HG03025 (cell line): ENCODE data around the gene CRACR2B.

Experiments used
- ATAC-seq: cut with Tn5 transposase; IDR thresholded peaks from one replicate; pipeline ENCODE4 v1.9.1; 2021; ENCODE audit warnings: mild to moderate bottlenecking, moderate library complexity; ENCODE audit not compliant: unreplicated experiment, low FRiP score

CRACR2B gene

DNA sequence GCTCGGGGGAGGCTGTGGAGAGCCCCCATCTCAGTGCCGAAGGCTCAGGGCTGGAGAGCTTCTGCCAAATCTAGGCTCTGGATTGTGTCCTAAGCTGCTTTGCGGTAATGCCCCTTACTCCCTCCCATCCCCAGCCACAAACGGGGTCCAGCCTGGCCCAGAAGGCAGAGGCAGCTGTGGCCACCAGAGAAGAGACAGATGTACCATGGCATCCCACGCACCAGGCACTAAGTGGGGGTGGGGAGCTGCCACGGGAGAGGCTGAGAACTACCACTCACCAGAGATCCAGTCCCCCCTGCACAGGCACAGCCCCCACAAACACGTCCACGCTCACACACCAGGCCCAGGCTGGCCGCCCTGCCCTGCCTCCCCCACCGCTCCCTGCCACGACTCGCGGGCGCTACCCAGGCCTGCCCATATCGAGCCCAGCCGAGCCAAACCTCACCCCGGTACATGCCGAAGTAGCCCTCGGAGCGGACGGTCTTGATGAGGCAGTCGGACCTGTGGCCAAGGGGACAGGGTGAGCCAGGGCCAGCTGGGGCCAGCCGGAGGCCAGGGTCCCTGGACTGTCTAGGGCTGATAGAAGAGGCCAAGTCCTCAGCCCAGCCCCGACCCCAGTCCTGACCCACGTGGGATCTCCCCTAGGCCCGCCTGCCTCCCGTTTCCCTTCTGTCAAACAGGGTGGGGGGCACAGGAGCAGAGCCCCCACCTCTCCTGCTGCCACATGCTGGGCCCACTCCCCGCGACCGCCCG is 33.5 kb upstream of the CRACR2B start:
- ATAC-seq, result no peak

- ATAC-seq, result no peak
Measured at GRCh38 chr11:794766-795633, 32.7 kb upstream of the CRACR2B start.

- no peak for ATAC-seq
Measured at GRCh38 chr11:795634-796564, 31.8 kb upstream of the CRACR2B start.

- ATAC-seq, result no peak
Measured at GRCh38 chr11:796565-797295, 31.0 kb upstream of the CRACR2B start.

DNA sequence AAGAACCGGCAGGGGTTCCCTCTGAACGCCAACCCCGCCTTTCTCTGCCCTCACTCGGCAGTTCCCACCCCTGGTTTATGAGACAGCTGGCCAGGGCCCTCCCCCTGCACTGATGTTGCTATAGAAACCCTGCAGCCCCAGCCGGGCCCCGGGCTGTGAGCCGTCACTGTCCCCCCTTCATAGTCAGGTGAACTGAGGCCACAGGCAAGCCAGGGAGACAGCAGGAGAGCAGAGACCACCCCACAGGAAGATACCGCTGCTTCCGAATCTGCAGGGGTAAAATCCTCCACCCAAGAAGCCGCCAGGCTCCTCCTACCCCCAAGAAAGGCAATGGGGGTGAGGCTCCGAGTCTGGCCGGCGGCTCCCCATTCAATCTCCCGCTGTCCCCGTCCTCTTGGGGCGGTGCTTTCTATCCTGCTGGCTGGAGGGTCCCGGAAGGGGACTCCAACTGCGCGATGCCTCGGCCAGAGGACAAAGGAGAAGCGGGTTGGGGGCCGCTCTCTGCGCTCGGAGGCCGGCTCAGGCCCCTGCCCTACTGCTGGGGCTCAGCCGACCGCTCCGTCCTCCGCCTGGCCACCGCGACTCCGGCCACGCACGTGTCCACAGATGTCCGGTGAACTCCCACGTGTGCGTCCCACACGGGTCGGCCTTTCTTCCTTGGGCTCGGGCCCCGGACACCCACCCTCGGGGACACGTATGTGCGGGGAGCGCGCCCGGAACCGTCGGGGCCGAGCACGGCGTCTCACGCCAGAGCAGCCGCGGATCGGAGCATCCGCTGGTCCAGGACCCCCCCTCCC is 30.2 kb upstream of the CRACR2B start:
- peak; percentile 28 for ATAC-seq

- peak; percentile 40 for ATAC-seq
Measured at GRCh38 chr11:798093-798713, 29.5 kb upstream of the CRACR2B start, which contains the start of gene SLC25A22. Gene SLC25A22, minus strand, starts transcription at chr11:798281. Its CDS starts 3,275 bp downstream, at chr11:795006.

DNA sequence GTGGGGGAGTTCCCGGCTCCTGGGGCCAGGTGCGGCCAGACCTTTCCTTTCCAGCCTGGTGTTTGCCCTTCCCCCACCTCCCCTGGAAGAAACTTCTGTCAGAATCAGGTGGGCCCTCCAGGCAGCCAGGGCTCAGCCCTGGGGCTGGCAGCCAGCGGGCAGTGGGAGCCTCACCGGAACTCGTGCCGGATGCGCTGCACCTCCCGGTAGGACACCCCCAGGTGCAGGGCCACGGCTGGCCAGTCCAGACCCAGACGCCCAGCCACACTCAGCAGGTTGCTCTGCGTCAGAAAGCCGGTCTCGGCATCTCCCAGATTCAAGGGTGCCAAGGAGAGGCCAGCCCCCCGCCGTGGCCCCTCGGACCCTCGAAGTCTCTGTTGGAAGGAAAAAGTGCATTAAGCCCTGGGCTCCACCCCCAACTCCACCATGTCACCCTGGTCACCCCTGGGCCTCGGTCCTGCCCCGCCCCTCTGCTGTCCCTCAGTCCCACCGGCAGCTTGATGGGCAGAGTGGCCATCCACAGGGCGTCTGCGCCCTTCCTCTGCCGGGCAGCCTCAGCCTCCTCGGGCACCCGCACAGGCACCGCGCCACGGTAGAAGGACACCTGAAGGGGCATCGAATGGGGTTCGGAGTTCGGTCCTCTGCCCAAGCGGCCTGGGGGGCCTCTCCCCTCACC is 27.9 kb upstream of the CRACR2B start:
- no peak for ATAC-seq

GRCh38 chr11:800473-800872 is 27.2 kb upstream of the CRACR2B start:
- no peak for ATAC-seq

DNA sequence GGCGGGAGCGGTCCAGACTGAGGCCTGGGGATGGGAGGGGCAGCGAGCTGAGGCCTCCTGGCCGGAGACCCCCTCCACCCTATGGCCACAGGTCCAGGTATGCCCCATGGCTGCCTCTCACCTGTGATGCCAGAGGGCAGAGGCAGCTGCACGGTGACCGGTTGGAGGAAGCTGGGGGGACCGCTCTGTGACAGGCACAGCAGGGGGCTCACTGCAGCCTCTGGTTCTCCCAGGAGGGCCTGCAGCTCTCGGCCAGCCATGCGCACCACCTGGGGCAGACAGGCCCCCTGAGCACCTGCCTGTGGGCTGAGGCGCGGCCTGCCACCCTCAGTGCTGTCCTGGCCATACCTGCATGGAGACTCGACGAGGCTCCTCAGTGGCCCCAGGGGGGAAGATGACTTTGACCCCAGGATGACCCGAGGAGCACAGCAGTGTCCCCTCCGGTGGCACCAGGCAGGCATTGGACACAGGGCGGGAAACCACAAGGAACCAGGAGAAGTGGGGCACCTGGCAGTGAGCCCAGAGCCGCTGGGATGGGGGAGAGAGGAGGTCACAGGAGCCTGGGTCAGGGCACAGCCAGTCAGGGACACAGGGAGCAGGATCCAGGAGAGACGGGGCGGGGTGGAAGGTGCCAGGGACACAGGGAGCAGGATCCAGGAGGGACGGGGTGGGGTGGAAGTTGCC is 26.5 kb upstream of the CRACR2B start:
- ATAC-seq, result no peak

GRCh38 chr11:802018-802617 is 25.6 kb upstream of the CRACR2B start:
- no peak for ATAC-seq

DNA sequence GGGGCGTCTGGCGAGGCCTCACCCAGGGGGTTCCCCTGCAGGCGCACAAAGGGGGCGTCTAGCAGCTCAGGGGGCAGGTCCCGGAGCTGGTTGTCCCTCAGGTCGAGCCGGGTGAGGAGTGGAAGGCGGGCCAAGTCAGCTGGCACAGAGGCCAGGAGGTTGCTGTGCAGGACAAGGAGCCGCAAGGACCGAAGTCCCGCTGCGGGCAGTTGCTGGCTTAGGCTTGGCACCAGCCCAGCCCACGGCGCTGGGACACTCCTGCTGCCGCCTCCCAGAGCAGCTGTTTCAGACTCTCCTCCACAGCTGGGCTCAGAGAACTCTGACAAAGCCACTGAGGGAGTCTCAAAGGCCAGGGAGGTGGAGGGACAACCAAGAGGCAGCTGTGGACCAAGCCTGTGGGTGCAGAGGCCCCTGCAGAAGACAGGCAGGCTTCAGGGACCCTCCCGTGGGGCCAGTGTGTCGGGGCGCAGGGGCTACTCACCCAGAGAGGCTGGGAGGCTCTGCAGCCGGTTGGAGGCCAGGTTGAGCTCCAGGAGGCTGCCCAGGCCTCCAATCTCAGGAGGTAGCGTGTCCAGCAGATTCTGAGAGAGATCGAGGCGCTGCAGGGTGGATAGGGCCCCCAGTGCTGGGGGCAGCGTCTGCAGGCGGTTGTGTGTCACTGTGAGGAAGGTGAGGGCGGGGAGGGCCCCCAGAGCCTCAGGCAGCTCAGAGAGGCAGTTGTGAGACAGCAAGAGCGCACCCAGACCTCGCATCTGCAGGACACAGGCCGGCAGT is 24.8 kb upstream of the CRACR2B start:
- ATAC-seq, result no peak

DNA sequence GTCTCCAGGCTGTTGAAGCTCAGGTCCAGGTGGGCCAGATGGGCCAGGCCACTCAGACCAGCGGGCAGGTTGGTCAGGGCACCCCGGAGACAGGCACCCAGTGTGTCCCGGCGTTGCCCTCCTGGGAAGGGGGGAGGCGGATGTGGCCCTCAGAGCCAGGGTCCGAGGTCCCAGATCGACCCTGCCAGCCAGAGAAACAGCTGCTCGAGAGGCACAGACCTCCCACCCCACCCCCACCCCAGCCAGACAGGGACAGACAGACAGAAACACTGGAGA is 24.3 kb upstream of the CRACR2B start:
- no peak for ATAC-seq

- no peak for ATAC-seq
Measured at GRCh38 chr11:803770-804598, 23.7 kb upstream of the CRACR2B start.

DNA sequence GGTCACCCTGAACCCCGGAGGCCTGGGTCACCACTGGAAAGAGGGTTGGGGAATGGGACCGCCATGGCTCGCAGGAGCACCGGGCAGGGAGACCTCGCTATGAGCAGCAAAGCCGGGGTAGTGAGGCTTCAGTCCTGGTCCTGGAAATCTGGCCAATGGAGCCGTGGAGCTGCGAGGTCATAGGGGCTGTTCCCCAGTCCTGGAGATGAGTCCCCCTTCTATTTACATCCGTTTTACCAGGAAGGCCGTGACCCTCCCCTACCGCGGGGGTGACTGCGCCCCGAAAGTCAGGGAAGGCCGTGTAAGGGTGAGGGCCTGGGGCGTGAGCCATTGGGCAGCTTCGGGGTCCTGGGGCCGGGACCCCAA is 23.1 kb upstream of the CRACR2B start:
- ATAC-seq, result no peak

- ATAC-seq, result no peak
Measured at GRCh38 chr11:808427-809286, 19.1 kb upstream of the CRACR2B start.
